Measurements from ENCODE around the gene APOD. TPM values are rescaled to one million over a fixed set of nuclear protein-coding genes. Genes with fewer than 3 reads are reported as not detected.
"Not testable (repeated sequence)": the region's sequence is repeated elsewhere in the genome, so short reads cannot be mapped to it uniquely, and the experiment has no call there.

Gene APOD
- polyA plus RNA-seq (ENCODE audit: insufficient read depth in 1 of 5, insufficient read length in 5 of 5, low replicate concordance in 1 of 5) = 1 to 10 TPM; 3.5 to 6.5 (median 5.8) TPM
- long read RNA-seq, donor 1, partial matches to known transcripts = 32 of 32 reads
- long read RNA-seq, donor 1, other reads (novel, unspliced or antisense) = 0 of 32 reads
- long read RNA-seq, donor 2, partial matches to known transcripts = 8 of 9 reads
- long read RNA-seq, donor 2, other reads (novel, unspliced or antisense) = 0 of 9 reads
- long read RNA-seq, donor 3 = 0 reads
- long read RNA-seq, donor 4, partial matches to known transcripts = 19 of 22 reads
- long read RNA-seq, donor 4, other reads (novel, unspliced or antisense) = 0 of 22 reads
- long read RNA-seq, donor 5, transcript APOD-201 (5 exons, 1,130 nt) = major isoform, 5 of 6 reads
- long read RNA-seq, donor 5, partial matches to known transcripts = 0 of 6 reads
- long read RNA-seq, donor 5, other reads (novel, unspliced or antisense) = 0 of 6 reads
- long read RNA-seq, donor 6, partial matches to known transcripts = 31 of 33 reads
- long read RNA-seq, donor 6, other reads (novel, unspliced or antisense) = 0 of 33 reads
- long read RNA-seq, donor 7, partial matches to known transcripts = 0 of 3 reads
- long read RNA-seq, donor 7, other reads (novel, unspliced or antisense) = 0 of 3 reads
- long read RNA-seq, donor 8 = 0 reads

DNA sequence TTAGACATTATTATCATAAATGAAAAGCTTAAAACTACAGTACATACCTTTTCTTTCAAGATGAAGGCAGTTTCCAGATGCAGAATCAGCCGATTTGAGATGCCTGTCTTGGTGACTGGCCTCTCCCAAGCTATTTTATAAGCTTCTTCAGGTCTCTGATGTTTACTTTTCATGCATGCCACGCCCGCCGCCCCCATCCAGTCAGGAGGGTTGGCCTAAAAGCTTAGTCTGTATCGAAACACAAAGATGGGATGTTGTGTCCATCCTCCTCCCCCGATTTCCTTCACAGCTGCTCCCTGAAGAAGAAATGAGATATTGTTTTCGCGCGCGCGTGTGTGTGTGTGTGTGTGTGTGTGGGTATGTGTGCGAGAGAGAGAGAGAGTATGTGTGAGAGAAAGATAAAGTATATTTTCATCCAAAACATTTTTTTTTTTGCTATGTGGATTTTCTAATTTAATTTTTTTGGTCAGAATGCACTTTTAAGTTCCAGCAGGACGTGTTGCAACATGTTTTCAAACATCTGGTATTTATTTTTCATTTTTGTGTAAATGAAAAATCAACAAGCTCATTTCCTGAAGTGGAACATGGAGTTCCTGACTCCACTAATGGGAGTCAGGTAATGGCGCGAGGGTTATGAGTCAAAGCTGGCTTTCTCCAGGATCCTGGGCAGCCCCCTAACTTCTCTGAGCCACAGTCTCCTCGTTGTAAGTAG lies at the start of gene APOD:
Gene APOD, minus strand, starts transcription at position 110 of the 712 bp plus-strand sequence. CDS start 4,479 bp downstream, outside the sequence.
- DNase-seq = no peak

DNA sequence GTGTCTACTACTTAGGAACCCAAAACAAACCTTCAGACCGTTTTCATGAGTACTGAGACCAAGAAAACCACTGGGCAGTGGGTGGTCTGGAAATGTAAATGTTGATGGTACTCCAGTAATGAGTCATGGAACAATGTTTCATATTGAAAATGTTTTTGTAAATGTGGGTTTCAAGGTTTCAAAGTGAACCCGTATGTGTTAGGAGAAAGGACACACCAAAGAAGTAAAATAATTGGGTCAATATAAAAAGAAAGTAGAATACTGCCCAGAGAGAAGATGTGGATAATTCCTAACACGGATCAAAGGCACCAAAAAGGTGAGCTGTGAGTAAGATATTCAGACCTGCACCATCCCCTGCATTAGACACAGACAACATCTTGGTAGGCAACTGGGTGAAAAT lies 49.6 kb upstream of the APOD start:
- not testable (repeated sequence) for DNase-seq

DNA sequence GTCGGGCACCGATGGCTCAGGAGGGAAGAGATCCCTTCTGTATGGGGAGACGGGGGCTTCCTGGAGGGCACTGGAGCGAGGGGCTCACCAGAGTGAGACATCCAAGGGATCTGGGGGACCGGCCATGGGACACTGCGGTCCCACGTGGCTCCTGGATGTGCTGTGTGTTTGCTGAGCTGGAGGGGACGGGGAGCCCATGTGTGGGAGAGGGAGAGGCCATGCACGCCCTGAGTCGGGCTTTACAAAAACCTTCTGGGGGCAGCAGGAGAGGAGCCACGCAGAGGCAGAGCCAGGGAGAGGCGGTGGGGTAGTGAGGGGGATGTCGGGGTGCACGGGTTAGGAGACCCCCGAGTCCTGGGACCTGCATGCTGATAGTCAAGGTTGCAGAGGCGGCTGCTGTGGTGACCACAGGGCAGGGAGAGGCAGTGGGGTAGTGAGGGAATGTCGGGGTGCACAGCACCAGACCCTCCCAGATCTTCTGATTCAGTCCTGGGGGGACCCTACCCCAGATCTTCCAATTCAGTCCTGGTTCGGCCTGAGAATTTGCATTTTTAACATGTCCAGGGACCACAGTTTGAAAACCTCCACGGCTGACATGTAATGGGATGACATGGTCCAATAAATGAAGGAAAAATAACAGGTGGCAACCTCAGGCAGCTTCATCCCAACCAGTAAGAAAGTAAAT lies 48.9 kb upstream of the APOD start:
- DNase-seq = not testable (repeated sequence)

DNA sequence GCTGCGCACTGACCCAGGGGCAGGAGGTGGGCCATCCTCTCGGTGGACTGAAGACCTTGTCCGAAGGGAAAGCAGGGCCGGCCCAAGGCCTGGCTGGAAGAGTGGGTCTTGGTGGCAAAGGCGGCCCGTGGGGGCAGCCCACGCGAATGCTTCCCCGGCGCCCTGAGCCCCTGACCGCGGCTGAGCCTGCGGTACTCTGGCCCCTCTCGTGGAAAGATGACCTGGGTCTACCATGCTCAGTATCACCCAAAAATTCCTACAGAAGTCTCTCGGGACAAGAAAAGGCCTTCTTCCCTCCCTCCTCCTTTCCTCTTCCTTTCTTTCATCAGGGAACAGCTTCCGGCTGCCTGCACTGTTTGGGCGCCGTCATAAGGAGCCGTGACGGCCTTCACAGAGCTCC lies 48.3 kb upstream of the APOD start:
- not testable (repeated sequence) for DNase-seq

DNA sequence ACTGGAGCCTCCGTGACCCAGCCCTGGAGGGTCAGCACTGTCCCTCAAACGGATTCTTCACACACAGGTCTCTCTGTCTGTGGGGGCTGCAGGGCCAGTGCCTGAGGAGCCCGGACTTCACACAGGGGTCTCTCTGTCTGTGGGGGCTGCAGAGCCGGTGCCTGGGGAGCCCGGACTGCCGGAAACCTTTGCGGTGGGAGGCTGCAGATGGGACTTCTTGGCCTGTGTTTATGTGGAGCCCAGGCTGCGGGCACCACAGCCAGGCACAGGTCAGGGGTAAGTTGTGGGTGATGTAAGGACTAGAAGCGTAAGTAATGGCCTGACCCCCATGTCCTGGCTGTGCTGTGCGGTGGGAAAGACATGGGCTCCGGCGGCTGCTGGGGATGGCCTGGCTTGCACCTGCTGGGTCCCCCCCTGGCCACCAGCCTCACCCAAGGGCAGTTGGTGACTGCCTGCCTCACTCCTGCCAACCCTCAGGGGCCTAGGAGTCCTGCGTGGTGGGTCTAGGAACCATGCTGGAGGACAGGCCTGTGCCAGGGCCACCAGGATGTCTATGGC lies 47.3 kb upstream of the APOD start:
- not testable (repeated sequence) for DNase-seq

DNA sequence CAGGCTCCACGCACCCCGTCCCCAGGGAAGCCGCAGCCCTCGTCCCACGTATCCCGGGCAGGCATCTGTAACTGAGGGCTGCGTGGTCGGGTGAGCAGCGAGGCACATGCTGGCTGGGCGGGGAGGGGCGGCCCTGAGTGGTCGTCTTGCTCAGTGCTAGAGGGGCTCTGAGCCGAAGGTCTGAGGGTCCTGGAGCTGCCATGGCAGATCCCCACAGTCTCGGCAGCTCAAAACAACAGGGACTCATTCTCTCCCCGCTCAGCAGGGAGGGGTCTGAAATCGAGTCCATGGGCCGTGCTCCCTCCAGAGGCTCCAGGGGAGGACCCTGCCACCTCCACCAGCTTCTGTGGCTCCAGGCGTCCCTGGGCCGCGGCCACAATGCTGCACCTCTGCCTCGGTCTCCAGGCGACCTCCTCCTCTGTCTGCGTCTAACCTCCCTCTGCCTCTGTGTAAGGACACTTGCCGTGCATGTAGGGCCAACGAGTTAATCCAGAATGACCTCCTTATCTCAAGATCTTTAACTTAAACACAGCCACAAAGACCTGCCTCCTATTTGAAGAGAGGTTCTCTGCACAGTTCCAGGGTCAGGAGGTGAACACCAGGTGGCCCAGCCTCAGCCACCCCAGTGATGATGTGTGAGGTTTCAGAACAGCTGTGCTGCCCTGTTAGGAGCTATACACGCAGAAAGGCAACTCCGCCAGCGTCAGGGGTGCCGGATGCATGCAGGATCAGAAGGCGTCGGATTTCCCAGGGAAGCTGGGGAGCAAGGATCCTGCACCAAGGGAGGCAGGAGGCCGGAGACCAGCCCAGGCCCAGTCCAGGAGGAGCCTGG lies 46.6 kb upstream of the APOD start:
- not testable (repeated sequence) for DNase-seq

DNA sequence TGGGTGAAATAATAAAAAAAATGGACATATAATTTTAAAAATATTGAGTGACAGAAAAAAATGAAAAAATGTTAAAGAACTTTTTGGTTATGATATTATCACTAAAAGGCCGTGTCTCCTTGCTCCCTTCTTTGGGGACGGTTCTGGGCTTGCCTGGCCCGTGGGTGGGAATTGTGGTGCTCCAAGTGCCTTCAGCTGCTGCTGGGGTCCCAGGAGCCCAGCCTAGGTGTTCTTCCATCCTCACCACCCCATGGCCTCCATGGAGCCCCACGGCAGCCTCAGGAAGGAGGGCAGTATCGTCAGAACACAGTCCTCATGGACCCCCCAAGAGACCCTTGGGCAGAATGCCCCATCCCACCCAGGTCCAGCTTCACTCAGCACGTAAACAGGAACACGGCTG lies 45.9 kb upstream of the APOD start:
- DNase-seq = not testable (repeated sequence)

DNA sequence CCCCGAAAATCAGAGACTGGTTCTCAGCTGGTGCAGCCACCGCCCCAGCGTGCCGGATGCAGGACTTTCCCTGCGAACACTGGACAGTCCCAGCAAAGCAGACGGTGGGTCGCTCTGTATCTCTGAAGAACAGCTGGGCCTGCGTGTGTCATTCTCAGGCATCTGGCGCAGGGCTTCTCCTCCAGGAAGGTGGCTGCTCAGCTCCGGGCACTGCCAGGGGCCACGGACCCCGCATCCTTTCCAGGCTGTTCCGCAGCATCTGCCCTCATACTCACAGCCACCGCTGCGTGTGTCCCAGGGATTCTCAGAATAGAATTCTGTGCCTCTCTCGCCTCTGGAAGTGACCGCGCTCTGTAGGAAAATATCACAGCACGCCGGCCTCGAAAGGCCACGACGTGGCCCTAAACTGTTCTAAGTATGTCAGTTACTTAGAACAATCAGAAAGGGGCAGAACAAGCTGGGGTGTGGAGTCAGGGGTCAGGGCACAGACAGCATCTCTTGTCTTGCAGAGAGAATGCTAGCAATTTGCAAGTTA lies 44.7 kb upstream of the APOD start:
- DNase-seq = not testable (repeated sequence)

DNA sequence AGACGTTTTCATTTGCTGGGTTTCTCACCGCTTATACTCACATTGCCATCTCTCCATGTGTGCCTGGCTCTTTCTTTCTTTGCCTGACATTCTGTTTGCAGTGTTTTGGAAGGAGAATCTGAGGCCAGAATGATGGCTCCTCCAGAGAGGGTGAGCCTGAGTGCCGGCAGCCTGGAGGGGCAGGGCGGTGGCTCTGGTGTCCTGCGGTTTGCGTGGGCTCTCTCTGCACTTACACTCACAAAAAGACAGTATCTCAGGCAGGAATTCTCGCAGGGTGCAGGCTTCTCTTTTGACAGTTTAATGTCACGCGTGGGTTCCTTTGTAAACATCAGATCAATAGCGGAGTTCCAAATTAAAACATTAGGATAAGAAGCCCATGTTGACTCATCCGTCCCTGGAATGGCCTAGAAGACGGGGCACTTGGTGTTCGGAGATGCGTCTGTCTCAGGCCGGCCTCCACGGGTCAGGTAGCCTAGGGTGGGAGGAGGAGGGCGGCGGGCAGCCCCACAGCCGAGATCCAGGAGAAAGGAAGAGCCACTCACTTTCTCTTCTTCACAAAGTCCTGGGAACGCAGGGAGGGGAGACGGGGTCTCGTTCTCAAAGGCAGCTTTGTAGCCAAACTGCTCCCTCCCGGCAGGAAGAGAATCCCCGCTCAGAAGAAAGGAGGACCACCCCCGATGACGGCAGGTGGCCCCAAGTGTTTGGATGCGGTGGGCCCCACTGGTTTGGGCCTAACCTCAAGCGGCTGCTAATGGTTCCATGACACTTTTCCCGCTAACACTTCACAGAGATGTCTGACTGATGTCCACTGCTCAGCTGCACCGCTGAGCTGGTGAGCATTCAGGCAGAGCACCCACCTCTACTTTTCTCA lies 44.0 kb upstream of the APOD start:
- not testable (repeated sequence) for DNase-seq

DNA sequence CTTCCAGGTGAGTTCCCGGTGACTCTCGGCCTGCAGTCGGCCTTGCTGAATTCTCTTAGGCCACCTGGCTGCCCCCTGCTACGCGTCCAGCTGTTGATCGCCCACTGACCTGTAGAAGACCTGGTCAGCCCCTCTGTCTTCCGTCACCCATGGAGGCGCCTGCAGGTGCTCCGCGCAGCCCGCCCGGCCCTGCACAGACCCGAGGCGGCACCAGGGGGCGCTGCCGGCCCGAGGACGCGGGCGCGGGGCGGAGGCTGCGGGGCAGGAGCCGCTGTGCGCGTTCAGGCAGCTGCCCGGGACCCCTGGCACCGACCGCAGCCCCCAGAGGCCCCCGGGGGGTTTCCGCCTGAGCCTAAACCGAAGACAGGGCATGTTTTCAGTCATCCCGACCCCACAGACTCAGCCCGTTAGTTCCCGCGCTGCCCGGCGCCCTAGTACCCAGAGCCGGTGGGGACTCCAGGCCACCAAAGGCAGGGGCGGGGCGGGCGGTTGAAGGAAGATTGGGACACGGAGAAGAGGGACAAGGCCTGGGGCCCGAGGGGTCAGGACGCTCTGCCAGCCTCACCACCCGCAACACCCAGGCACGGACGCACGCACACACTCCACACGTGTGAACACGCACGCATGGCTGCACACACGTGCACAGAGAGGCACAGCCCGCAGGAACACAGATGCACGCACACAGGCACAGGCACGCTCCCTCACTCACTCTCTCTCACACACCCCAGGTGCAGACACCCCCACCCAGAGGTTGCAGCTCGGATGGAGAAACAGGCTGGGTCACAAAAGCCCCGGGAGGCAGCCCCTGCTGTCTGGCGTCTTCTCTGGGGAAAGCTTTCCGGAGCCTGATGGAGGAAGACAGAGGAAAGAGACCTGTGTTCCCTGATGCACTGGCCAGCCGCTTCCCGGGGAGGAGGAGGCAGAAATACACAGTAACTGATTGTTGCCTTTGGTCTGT lies 41.1 kb upstream of the APOD start:
- DNase-seq = not testable (repeated sequence)

DNA sequence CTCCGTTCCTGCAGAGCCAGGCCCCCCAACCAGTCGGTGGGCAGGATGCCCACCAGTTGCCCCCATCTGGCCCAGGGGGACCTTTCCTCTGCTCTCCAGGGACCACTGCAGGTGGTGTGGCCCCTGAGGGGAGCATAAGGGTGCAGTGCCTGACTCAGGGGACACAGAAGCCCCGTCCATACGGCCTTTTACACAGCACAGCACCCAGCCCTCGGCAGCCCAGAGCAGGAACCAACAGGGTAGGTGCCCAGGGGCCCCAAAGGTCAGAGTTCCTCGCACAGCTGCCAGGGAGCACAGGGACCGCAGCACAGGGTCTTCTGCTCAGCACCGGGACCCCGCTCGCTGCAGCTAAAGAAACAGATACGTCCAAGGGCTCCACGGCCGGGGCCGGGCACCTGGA lies 40.4 kb upstream of the APOD start:
- not testable (repeated sequence) for DNase-seq

DNA sequence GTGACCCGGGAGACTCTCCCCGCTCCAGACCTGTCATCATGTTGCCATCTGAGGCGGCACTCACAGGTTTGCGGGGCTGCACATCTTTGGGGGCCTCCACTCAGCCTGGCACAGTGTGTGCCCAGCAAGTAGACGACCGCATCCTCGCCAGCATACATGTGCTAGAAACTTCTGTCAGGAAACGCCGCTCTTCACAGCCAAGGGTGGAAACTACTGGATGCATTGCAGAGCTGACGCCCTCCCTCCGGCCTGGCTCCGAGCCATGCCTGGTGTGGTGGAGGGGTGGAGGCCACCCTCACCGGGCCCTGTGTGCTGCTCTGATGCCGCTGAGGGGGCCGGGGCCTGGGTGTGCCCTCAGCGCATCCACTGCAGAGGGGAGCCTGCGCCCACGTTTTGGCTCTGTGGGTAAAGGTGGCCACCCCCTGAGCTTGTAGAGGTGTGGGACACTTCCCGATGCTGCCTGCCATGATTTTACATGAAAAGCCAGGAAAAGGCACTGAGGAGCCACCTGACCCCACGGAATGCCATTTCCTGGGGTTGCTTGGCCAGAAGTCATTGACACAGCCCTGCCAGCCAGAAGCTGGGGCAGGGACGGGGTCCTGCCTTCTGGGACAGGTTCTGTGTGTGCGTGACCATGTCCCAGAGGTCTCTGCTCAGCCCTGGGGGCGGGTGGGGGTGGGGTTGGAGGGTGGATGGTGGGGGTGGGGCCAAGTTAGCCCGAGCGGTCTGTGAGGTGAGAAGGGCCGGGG lies 39.7 kb upstream of the APOD start:
- DNase-seq = not testable (repeated sequence)

DNA sequence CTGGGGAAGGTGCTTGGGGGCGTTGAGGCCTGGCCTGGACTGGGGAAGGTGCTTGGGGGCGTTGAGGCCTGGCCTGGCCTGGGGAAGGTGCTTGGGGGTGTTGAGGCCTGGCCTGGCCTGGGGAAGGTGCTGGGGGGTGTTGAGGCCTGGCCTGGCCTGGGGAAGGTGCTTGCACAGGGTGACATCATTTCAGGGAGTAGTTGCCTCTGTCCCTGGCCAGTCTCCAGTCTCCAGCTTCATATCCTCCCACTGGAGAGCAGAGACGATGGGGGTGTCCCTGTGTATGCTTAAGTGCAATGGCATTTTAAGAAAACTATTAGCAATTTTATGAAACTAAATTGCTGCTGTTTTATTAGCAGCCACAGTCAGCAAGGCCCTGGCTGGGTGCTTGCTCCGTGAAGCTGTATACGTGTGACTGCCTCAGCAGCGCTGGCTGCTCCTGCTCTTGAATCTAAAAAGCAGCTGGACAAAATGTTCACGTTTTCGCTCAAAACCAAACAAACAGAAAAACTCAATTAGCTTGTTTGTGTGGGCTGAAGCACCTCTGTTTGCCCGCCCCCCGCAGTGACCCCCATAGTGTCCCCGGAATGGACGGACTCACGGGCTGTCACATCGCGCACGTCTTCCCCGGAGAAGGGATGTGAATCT lies 38.9 kb upstream of the APOD start:
- not testable (repeated sequence) for DNase-seq

DNA sequence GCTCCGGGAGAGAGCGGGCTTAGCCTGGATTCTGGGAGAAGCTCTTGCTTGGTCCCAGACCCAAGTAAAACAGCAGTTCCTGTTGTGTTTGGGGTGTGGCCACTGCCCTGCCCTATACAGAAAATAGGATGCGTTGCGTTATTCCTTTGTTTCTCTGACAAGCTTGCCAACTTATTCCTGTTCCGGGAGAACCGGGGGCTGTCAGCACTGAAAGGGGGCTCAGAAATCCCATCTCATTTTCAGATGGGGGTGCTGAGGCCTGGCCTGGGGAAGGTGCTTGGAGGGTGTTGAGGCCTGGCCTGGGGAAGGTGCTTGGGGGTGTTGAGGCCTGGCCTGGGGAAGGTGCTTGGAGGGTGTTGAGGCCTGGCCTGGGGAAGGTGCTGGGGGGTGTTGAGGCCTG lies 38.3 kb upstream of the APOD start:
- not testable (repeated sequence) for DNase-seq

DNA sequence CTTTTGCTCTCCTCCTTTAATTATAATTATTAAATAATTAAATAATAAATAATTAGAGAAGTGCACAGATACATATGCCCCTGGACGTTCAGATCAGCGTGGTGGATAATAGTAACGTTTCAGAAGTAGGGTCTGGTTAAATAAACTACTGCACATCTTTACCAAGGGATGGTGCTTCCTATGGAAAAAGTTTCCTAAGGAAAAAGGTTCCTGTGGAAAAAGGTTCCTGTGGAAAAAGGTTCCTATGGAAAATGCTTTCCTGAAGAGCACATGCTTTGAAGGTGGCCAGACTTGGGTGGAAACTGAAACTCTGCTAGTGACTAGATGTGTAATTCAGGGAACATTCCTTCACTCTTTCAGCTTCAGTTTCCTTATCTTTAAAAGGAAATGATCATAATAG lies 37.4 kb upstream of the APOD start:
- not testable (repeated sequence) for DNase-seq

DNA sequence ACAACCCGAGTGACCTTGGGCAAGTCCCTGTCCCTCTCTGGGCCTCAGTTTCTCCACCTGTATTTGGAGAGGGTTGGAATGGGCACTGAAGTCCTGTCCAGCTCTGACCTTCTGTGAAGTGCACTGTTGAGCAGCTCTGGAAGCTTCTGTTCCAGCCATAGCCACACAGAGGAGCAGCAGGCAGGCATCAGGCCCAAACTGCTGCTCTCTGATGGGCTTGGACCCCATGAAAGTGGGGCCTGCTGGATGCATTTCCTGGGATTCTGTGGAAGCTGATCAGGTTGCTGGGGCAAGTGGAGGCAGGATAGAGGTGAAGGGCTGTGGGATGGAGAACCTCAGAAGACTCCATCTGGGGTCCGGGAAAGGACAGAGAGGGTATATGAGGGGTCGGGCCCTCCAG lies 36.7 kb upstream of the APOD start:
- DNase-seq = not testable (repeated sequence)

All from right lung (tissue), 10 donors.